Natural killer cell (primary cell): ENCODE data around the gene AOPEP. TPM values are rescaled to one million over a fixed set of nuclear protein-coding genes. Genes with fewer than 3 reads are reported as not detected.

ENCODE experiments used
- ATAC-seq, 3 donors: fragments of 150-1000 bp in 2 of 3; fragments of 200-7000 bp in 1 of 3; cut with Tn5 transposase; 1 replicate in 1 of 3; 2 replicates in 2 of 3; pipeline ENCODE4 v1.10.0; 2021; ENCODE audit warnings: mild to moderate bottlenecking in 2 of 3, moderate library complexity in 2 of 3
- DNase-seq, 2 donors: peaks; one replicate each; pipeline versions ENCODE4 v3.0.0 to v3.0.0-alpha.2; 2013 to 2021; ENCODE audit warnings: mixed read lengths in 1 of 2
- H3K27ac ChIP-seq: one replicate; pipeline ENCODE4 v1.5.1; 2013; ENCODE audit warnings: mild to moderate bottlenecking, low read length
- H3K27me3 ChIP-seq: one replicate; pipeline ENCODE4 v1.6.1; 2013; ENCODE audit warnings: low read length; ENCODE audit not compliant: control insufficient read depth, insufficient read depth
- H3K36me3 ChIP-seq: one replicate; pipeline ENCODE4 v1.6.1; 2013; ENCODE audit warnings: low read length; ENCODE audit not compliant: control insufficient read depth, insufficient read depth
- H3K4me1 ChIP-seq: one replicate; pipeline ENCODE4 v1.6.1; 2013; ENCODE audit warnings: low read length; ENCODE audit not compliant: control insufficient read depth, insufficient read depth
- H3K4me3 ChIP-seq: one replicate; pipeline ENCODE4 v1.5.1; 2013; ENCODE audit warnings: low read length
- H3K9me3 ChIP-seq: one replicate; pipeline ENCODE4 v1.6.1; 2013; ENCODE audit warnings: low read length; ENCODE audit not compliant: control insufficient read depth, insufficient read depth
- H3K27ac Mint-ChIP-seq, 2 donors: one replicate each; pipeline ENCODE4 v1.8.0; 2022; ENCODE audit warnings: mild to moderate bottlenecking in 2 of 2, mixed read lengths in 2 of 2, moderate library complexity in 1 of 2
- H3K27me3 Mint-ChIP-seq, 2 donors: one replicate each; pipeline ENCODE4 v1.8.0; 2022; ENCODE audit warnings: low read depth in 2 of 2, mixed read lengths in 2 of 2
- H3K36me3 Mint-ChIP-seq: one replicate; pipeline ENCODE4 v1.8.0; 2022; ENCODE audit warnings: mixed read lengths
- H3K4me1 Mint-ChIP-seq, 2 donors: one replicate each; pipeline ENCODE4 v1.8.0; 2022; ENCODE audit warnings: mixed read lengths in 2 of 2
- H3K4me3 Mint-ChIP-seq: one replicate; pipeline ENCODE4 v1.8.0; 2022; ENCODE audit warnings: mild to moderate bottlenecking, moderate library complexity, mixed read lengths
- H3K9me3 Mint-ChIP-seq, 2 donors: one replicate each; pipeline ENCODE4 v1.8.0; 2022; ENCODE audit warnings: mixed read lengths in 2 of 2
- CTCF ChIP-seq: fragments of 200-600 bp; IDR thresholded peaks from one replicate; pipeline ENCODE4 v1.8.0; 2022; ENCODE audit warnings: antibody characterized with exemption
- WGBS: methylation state at CpG from one replicate; pipeline ENCODE4 v1.1.7; 2013; ENCODE audit warnings: missing lambda C conversion rate; ENCODE audit not compliant: insufficient coverage; 5-methylcytosine and 5-hydroxymethylcytosine counted together
- intact Hi-C: fragments of 100-400 bp; cut with micrococcal nuclease; formaldehyde crosslinking; loops from one replicate; pipeline ENCODE4 v1.14.2; 2022
- total RNA-seq, 4 donors: library from RNA; stranded (reverse); fragments of 120-200 nt in 1 of 4; gene quantifications; one replicate each; pipeline versions ENCODE4 v1.2.3 to v1.2.4, GENCODE V29; 2013 to 2022

The AOPEP gene
- total RNA-seq, 3 donors from 2014 or later (not counting 1 experiment from before 2014, with no cell fraction given), result 20.1 to 22.6 (median 20.6) TPM

GRCh38 chr9:95070549-95071021 lies 344.1 kb downstream of the AOPEP start:
- ATAC-seq (no peak), DNase-seq (no peak)
- no peak overlapping the region for H3K27ac ChIP-seq
- no peaks in the 10 kb centered on the region for H3K27me3 ChIP-seq
- Mint-ChIP-seq H3K4me1 (no peaks in the 10 kb centered on the region), H3K4me3 (no peak overlapping the region), H3K9me3 (no peaks in the 10 kb centered on the region), H3K27ac (no peak overlapping the region), H3K27me3 (no peaks in the 10 kb centered on the region), H3K36me3 (no peaks in the 10 kb centered on the region)
- H3K4me1 ChIP-seq, result no peaks in the 10 kb centered on the region
- intact Hi-C loops, result no loop called here
- TF ChIP-seq CTCF, result no peak
- no peaks in the 10 kb centered on the region for H3K36me3 ChIP-seq
- WGBS, result 92% methylated on average over 8 of the region's 8 CpGs
- H3K9me3 ChIP-seq, result no peaks in the 10 kb centered on the region
- H3K4me3 ChIP-seq, result no peak overlapping the region

- TF ChIP-seq CTCF, result no peak
- intact Hi-C loops, result no loop called here
- 93% methylated on average over 5 of the region's 5 CpGs for WGBS
- no peak overlapping the region for H3K27ac Mint-ChIP-seq
- no peaks in the 10 kb centered on the region for H3K27me3 Mint-ChIP-seq
- DNase-seq (no peak), ATAC-seq (no peak)
- Histone ChIP-seq H3K27me3 (no peaks in the 10 kb centered on the region), H3K36me3 (no peaks in the 10 kb centered on the region), H3K9me3 (no peaks in the 10 kb centered on the region), H3K4me1 (no peaks in the 10 kb centered on the region), H3K27ac (no peak overlapping the region), H3K4me3 (no peak overlapping the region)
- no peak overlapping the region for H3K4me3 Mint-ChIP-seq
- no peaks in the 10 kb centered on the region for H3K36me3 Mint-ChIP-seq
- H3K4me1 Mint-ChIP-seq, result no peaks in the 10 kb centered on the region
- H3K9me3 Mint-ChIP-seq, result no peaks in the 10 kb centered on the region
Measured at GRCh38 chr9:95071450-95071849, 345.0 kb downstream of the AOPEP start.

- Histone ChIP-seq H3K36me3 (no peaks in the 10 kb centered on the region), H3K4me3 (no peak overlapping the region), H3K27ac (no peak overlapping the region), H3K27me3 (no peaks in the 10 kb centered on the region), H3K4me1 (no peaks in the 10 kb centered on the region), H3K9me3 (no peaks in the 10 kb centered on the region)
- H3K4me3 Mint-ChIP-seq, result no peak overlapping the region
- H3K36me3 Mint-ChIP-seq, result no peaks in the 10 kb centered on the region
- DNase-seq, result no peak
- 92% methylated on average over 5 of the region's 5 CpGs for whole genome bisulfite sequencing
- no peaks in the 10 kb centered on the region for H3K4me1 Mint-ChIP-seq
- H3K27ac Mint-ChIP-seq, result no peak overlapping the region
- no peak for TF ChIP-seq CTCF
- H3K27me3 Mint-ChIP-seq, result no peaks in the 10 kb centered on the region
- H3K9me3 Mint-ChIP-seq, result no peaks in the 10 kb centered on the region
- intact Hi-C loops, result no loop called here
- ATAC-seq, result no peak
Measured at GRCh38 chr9:95071925-95072324, 345.4 kb downstream of the AOPEP start.

GRCh38 chr9:95073042-95073607 lies 346.6 kb downstream of the AOPEP start:
- no peaks in the 10 kb centered on the region for H3K27me3 Mint-ChIP-seq

More at GRCh38 chr9:95073042-95073607, 346.6 kb downstream of the AOPEP start:
- DNase-seq (no peak), ATAC-seq (no peak)
- Histone ChIP-seq H3K27ac (no peak overlapping the region), H3K9me3 (no peaks in the 10 kb centered on the region), H3K36me3 (no peaks in the 10 kb centered on the region), H3K4me1 (no peaks in the 10 kb centered on the region), H3K4me3 (no peak overlapping the region), H3K27me3 (no peaks in the 10 kb centered on the region)
- H3K27ac Mint-ChIP-seq, result no peak overlapping the region
- 96% methylated on average over 18 of the region's 18 CpGs for WGBS
- no peak for TF ChIP-seq CTCF
- intact Hi-C loops, result no loop called here
- no peak overlapping the region for H3K4me3 Mint-ChIP-seq
- H3K4me1 Mint-ChIP-seq, result no peaks in the 10 kb centered on the region
- no peaks in the 10 kb centered on the region for H3K36me3 Mint-ChIP-seq
- no peaks in the 10 kb centered on the region for H3K9me3 Mint-ChIP-seq
